Measurements from ENCODE around the gene CSF1.

The CSF1 gene

DNA sequence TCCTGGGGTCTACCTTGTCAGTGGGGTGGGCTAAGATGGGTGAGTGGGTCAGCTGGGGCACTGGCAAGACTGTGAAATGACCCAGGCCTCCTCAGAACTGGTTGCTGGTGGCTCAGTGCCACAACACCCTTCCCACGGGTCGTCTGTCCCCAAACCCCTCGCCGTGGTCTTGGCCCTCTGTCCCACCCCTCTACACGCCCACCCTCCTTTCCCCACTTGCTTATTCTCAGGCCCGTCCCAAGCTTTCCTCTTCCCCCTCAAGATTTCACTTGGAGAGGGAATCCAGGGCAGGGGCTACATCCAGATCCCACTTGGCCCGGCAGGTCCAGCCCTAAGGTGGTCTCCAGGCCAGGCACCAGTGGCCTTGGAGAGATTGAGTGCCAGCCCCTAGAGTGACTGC lies 16.7 kb downstream of the CSF1 start:
- H4K8ac ChIP-seq (ENCODE audit: low read depth, low read length): no peak overlapping the region
- H3K4me1 ChIP-seq (ENCODE audit: control insufficient read depth, low read depth, low read length): no peaks in the 10 kb centered on the region
- no peaks in the 10 kb centered on the region for H3K36me3 ChIP-seq (ENCODE audit: control insufficient read depth, insufficient read depth, low read length)

DNA sequence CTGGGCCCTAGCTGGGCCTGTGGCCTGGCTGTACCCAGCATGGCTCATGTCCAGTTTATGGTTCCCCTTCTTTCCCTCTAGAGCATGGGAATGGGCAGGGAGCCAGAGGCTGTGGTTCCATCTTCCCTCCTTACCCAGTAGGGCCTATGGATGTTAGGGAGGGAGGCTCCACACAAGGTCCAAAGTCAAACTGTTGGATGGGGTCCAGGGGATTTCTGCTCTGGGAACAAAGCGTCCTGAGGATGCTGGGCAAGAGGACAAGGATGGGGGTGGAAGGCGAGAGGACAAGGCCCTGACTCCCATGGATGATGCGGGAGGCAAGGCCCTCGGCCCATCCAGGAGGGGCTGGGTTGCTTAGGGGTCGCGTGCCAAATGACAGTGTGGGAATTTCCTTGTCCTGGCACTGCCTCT lies 17.3 kb downstream of the CSF1 start:
- H3K23ac ChIP-seq (ENCODE audit: low read length): no peak overlapping the region
- H2AK5ac ChIP-seq (ENCODE audit: low read length): no peak overlapping the region
- no peak overlapping the region for H3K27ac ChIP-seq (ENCODE audit: low read depth, low read length)
- H3K4me1 ChIP-seq (ENCODE audit: control insufficient read depth, low read depth, low read length): no peaks in the 10 kb centered on the region
- H3K18ac ChIP-seq (ENCODE audit: low read length): no peak overlapping the region
- no peaks in the 10 kb centered on the region for H3K27me3 ChIP-seq (ENCODE audit: insufficient read depth, low read length, poor library complexity)
- no peak overlapping the region for H2BK120ac ChIP-seq (ENCODE audit: low read depth, low read length)
- H4K5ac ChIP-seq (ENCODE audit: low read length): no peak overlapping the region
- no peak overlapping the region for H2BK5ac ChIP-seq (ENCODE audit: low read length)
- H2BK15ac ChIP-seq (replicated peaks; ENCODE audit: low read depth): no peak overlapping the region
- H3K36me3 ChIP-seq (ENCODE audit: control insufficient read depth, insufficient read depth, low read length): no peaks in the 10 kb centered on the region
- no peak overlapping the region for H3K56ac ChIP-seq (ENCODE audit: low read length)
- no peak for DNase-seq
- no peaks in the 10 kb centered on the region for H3K79me2 ChIP-seq (ENCODE audit: control insufficient read depth, insufficient read depth, low read length)
- H4K8ac ChIP-seq (ENCODE audit: low read depth, low read length): no peak overlapping the region
- no peak overlapping the region for H3K9ac ChIP-seq (ENCODE audit: low read length)
- no CpG with 5 or more reads among the region's 6 CpGs for WGBS (ENCODE audit: extremely low coverage, insufficient coverage, low lambda C conversion rate)
- H3K4ac ChIP-seq (ENCODE audit: low read depth, low read length): no peak overlapping the region
- H3K4me2 ChIP-seq (ENCODE audit: low read length): no peak overlapping the region
- H3K79me1 ChIP-seq (ENCODE audit: low read length): no peaks in the 10 kb centered on the region
- H3K4me3 ChIP-seq (ENCODE audit: low read length): no peak overlapping the region

More for the DNA sequence above, 16.7 kb downstream of the CSF1 start:
- H3K27ac ChIP-seq (ENCODE audit: low read depth, low read length): no peak overlapping the region
- no peak overlapping the region for H4K5ac ChIP-seq (ENCODE audit: low read length)
- H2BK5ac ChIP-seq (ENCODE audit: low read length): no peak overlapping the region
- H3K9ac ChIP-seq (ENCODE audit: low read length): no peak overlapping the region
- H2AK5ac ChIP-seq (ENCODE audit: low read length): no peak overlapping the region
- no peak overlapping the region for H3K18ac ChIP-seq (ENCODE audit: low read length)
- no peak overlapping the region for H3K56ac ChIP-seq (ENCODE audit: low read length)
- H3K27me3 ChIP-seq (ENCODE audit: insufficient read depth, low read length, poor library complexity): no peaks in the 10 kb centered on the region
- H3K79me2 ChIP-seq (ENCODE audit: control insufficient read depth, insufficient read depth, low read length): no peaks in the 10 kb centered on the region
- H2BK15ac ChIP-seq (replicated peaks; ENCODE audit: low read depth): no peak overlapping the region
- no peak for DNase-seq
- no CpG with 5 or more reads among the region's 7 CpGs for WGBS (ENCODE audit: extremely low coverage, insufficient coverage, low lambda C conversion rate)
- no peak overlapping the region for H3K4me3 ChIP-seq (ENCODE audit: low read length)
- no peak overlapping the region for H3K4ac ChIP-seq (ENCODE audit: low read depth, low read length)
- no peak overlapping the region for H3K23ac ChIP-seq (ENCODE audit: low read length)
- H3K4me2 ChIP-seq (ENCODE audit: low read length): no peak overlapping the region
- H2BK120ac ChIP-seq (ENCODE audit: low read depth, low read length): no peak overlapping the region
- no peaks in the 10 kb centered on the region for H3K79me1 ChIP-seq (ENCODE audit: low read length)

DNA sequence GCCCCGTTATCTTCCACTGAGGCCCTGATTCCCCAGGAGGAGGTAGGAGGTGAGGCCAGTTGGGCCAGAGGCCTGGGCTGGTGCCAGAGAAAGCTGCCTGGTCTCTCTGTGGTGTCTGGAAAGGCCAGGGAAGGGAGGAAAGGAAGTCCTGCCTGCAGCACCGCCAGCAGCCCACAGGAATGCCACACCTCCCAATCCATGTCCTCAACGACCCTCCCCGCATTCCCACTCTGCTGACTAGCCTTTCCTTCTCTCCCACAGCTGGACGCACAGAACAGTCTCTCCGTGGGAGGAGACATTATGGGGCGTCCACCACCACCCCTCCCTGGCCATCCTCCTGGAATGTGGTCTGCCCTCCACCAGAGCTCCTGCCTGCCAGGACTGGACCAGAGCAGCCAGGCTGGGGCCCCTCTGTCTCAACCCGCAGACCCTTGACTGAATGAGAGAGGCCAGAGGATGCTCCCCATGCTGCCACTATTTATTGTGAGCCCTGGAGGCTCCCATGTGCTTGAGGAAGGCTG lies 18.0 kb downstream of the CSF1 start:
- H3K23ac ChIP-seq (ENCODE audit: low read length): no peak overlapping the region
- no peak overlapping the region for H2BK5ac ChIP-seq (ENCODE audit: low read length)
- no peak overlapping the region for H3K4me3 ChIP-seq (ENCODE audit: low read length)
- no peak overlapping the region for H2AK5ac ChIP-seq (ENCODE audit: low read length)
- no peak overlapping the region for H3K4me2 ChIP-seq (ENCODE audit: low read length)
- WGBS (ENCODE audit: extremely low coverage, insufficient coverage, low lambda C conversion rate): no CpG with 5 or more reads among the region's 8 CpGs
- no peaks in the 10 kb centered on the region for H3K79me1 ChIP-seq (ENCODE audit: low read length)
- no peaks in the 10 kb centered on the region for H3K27me3 ChIP-seq (ENCODE audit: insufficient read depth, low read length, poor library complexity)
- no peaks in the 10 kb centered on the region for H3K4me1 ChIP-seq (ENCODE audit: control insufficient read depth, low read depth, low read length)
- peak overlapping the region; percentile 7 for H3K56ac ChIP-seq (ENCODE audit: low read length)
- no peak for DNase-seq
- H3K27ac ChIP-seq (ENCODE audit: low read depth, low read length): no peak overlapping the region
- no peak overlapping the region for H3K9ac ChIP-seq (ENCODE audit: low read length)
- no peak overlapping the region for H4K8ac ChIP-seq (ENCODE audit: low read depth, low read length)
- H3K18ac ChIP-seq (ENCODE audit: low read length): no peak overlapping the region
- no peak overlapping the region for H4K5ac ChIP-seq (ENCODE audit: low read length)
- no peak overlapping the region for H2BK120ac ChIP-seq (ENCODE audit: low read depth, low read length)
- H3K4ac ChIP-seq (ENCODE audit: low read depth, low read length): no peak overlapping the region
- H3K36me3 ChIP-seq (ENCODE audit: control insufficient read depth, insufficient read depth, low read length): no peaks in the 10 kb centered on the region
- H3K79me2 ChIP-seq (ENCODE audit: control insufficient read depth, insufficient read depth, low read length): no peaks in the 10 kb centered on the region
- H2BK15ac ChIP-seq (replicated peaks; ENCODE audit: low read depth): no peak overlapping the region

DNA sequence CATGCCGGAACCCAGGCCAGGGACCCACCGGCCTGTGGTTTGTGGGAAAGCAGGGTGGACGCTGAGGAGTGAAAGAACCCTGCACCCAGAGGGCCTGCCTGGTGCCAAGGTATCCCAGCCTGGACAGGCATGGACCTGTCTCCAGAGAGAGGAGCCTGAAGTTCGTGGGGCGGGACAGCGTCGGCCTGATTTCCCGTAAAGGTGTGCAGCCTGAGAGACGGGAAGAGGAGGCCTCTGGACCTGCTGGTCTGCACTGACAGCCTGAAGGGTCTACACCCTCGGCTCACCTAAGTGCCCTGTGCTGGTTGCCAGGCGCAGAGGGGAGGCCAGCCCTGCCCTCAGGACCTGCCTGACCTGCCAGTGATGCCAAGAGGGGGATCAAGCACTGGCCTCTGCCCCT lies 18.5 kb downstream of the CSF1 start:
- DNase-seq: no peak
- no peaks in the 10 kb centered on the region for H3K79me1 ChIP-seq (ENCODE audit: low read length)
- no peak overlapping the region for H2BK15ac ChIP-seq (replicated peaks; ENCODE audit: low read depth)
- H3K36me3 ChIP-seq (ENCODE audit: control insufficient read depth, insufficient read depth, low read length): no peaks in the 10 kb centered on the region
- H3K23ac ChIP-seq (ENCODE audit: low read length): no peak overlapping the region
- no peaks in the 10 kb centered on the region for H3K4me1 ChIP-seq (ENCODE audit: control insufficient read depth, low read depth, low read length)
- H3K27me3 ChIP-seq (ENCODE audit: insufficient read depth, low read length, poor library complexity): no peaks in the 10 kb centered on the region
- no peak overlapping the region for H3K4ac ChIP-seq (ENCODE audit: low read depth, low read length)
- H3K56ac ChIP-seq (ENCODE audit: low read length): no peak overlapping the region
- no peak overlapping the region for H4K8ac ChIP-seq (ENCODE audit: low read depth, low read length)
- WGBS (ENCODE audit: extremely low coverage, insufficient coverage, low lambda C conversion rate): no CpG with 5 or more reads among the region's 11 CpGs
- no peak overlapping the region for H2BK5ac ChIP-seq (ENCODE audit: low read length)
- H3K18ac ChIP-seq (ENCODE audit: low read length): no peak overlapping the region
- H3K4me3 ChIP-seq (ENCODE audit: low read length): no peak overlapping the region
- no peak overlapping the region for H2BK120ac ChIP-seq (ENCODE audit: low read depth, low read length)
- no peak overlapping the region for H3K27ac ChIP-seq (ENCODE audit: low read depth, low read length)
- no peaks in the 10 kb centered on the region for H3K79me2 ChIP-seq (ENCODE audit: control insufficient read depth, insufficient read depth, low read length)
- H4K5ac ChIP-seq (ENCODE audit: low read length): no peak overlapping the region
- no peak overlapping the region for H3K4me2 ChIP-seq (ENCODE audit: low read length)
- no peak overlapping the region for H3K9ac ChIP-seq (ENCODE audit: low read length)
- no peak overlapping the region for H2AK5ac ChIP-seq (ENCODE audit: low read length)

DNA sequence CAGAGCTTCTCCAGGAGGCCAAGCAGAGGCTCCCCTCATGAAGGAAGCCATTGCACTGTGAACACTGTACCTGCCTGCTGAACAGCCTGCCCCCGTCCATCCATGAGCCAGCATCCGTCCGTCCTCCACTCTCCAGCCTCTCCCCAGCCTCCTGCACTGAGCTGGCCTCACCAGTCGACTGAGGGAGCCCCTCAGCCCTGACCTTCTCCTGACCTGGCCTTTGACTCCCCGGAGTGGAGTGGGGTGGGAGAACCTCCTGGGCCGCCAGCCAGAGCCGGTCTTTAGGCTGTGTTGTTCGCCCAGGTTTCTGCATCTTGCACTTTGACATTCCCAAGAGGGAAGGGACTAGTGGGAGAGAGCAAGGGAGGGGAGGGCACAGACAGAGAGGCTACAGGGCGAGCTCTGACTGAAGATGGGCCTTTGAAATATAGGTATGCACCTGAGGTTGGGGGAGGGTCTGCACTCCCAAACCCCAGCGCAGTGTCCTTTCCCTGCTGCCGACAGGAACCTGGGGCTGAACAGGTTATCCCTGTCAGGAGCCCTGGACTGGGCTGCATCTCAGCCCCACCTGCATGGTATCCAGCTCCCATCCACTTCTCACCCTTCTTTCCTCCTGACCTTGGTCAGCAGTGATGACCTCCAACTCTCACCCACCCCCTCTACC lies 19.1 kb downstream of the CSF1 start:
- no peaks in the 10 kb centered on the region for H3K4me1 ChIP-seq (ENCODE audit: control insufficient read depth, low read depth, low read length)
- H3K23ac ChIP-seq (ENCODE audit: low read length): no peak overlapping the region
- H3K4me3 ChIP-seq (ENCODE audit: low read length): no peak overlapping the region
- no peak overlapping the region for H3K9ac ChIP-seq (ENCODE audit: low read length)
- no peak overlapping the region for H2BK5ac ChIP-seq (ENCODE audit: low read length)
- H3K56ac ChIP-seq (ENCODE audit: low read length): peak overlapping the region; percentile 34
- H4K8ac ChIP-seq (ENCODE audit: low read depth, low read length): no peak overlapping the region
- no peak overlapping the region for H3K4me2 ChIP-seq (ENCODE audit: low read length)
- no peak overlapping the region for H2AK5ac ChIP-seq (ENCODE audit: low read length)
- no peaks in the 10 kb centered on the region for H3K27me3 ChIP-seq (ENCODE audit: insufficient read depth, low read length, poor library complexity)
- no peak overlapping the region for H3K27ac ChIP-seq (ENCODE audit: low read depth, low read length)
- H3K79me2 ChIP-seq (ENCODE audit: control insufficient read depth, insufficient read depth, low read length): no peaks in the 10 kb centered on the region
- no peak overlapping the region for H3K4ac ChIP-seq (ENCODE audit: low read depth, low read length)
- H3K36me3 ChIP-seq (ENCODE audit: control insufficient read depth, insufficient read depth, low read length): no peaks in the 10 kb centered on the region
- no peak overlapping the region for H2BK120ac ChIP-seq (ENCODE audit: low read depth, low read length)
- H4K5ac ChIP-seq (ENCODE audit: low read length): no peak overlapping the region
- H3K18ac ChIP-seq (ENCODE audit: low read length): no peak overlapping the region
- WGBS (ENCODE audit: extremely low coverage, insufficient coverage, low lambda C conversion rate): no CpG with 5 or more reads among the region's 11 CpGs
- no peak overlapping the region for H2BK15ac ChIP-seq (replicated peaks; ENCODE audit: low read depth)
- DNase-seq: no peak
- H3K79me1 ChIP-seq (ENCODE audit: low read length): no peaks in the 10 kb centered on the region
